ENCODE results near the gene EIF2S1. TPM values are rescaled to one million over a fixed set of nuclear protein-coding genes. Genes with fewer than 3 reads are reported as not detected.

EIF2S1 gene
- total and polyA plus RNA-seq, 2 of the 13 experiments (the other 11 are each of a cell fraction or from before 2014, with no cell fraction given), result 49.1 to 246 TPM

- TF ChIP-seq, protein P1, sequence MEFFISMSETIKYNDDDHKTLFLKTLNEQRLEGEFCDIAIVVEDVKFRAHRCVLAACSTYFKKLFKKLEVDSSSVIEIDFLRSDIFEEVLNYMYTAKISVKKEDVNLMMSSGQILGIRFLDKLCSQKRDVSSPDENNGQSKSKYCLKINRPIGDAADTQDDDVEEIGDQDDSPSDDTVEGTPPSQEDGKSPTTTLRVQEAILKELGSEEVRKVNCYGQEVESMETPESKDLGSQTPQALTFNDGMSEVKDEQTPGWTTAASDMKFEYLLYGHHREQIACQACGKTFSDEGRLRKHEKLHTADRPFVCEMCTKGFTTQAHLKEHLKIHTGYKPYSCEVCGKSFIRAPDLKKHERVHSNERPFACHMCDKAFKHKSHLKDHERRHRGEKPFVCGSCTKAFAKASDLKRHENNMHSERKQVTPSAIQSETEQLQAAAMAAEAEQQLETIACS (CRISPR knock-in tag; IDR thresholded peaks at IDR 0.05), result no peak
- TF ChIP-seq, protein P2, sequence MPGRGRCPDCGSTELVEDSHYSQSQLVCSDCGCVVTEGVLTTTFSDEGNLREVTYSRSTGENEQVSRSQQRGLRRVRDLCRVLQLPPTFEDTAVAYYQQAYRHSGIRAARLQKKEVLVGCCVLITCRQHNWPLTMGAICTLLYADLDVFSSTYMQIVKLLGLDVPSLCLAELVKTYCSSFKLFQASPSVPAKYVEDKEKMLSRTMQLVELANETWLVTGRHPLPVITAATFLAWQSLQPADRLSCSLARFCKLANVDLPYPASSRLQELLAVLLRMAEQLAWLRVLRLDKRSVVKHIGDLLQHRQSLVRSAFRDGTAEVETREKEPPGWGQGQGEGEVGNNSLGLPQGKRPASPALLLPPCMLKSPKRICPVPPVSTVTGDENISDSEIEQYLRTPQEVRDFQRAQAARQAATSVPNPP (CRISPR knock-in tag; IDR thresholded peaks at IDR 0.05), result no peak
- TF ChIP-seq ZNF816 (CRISPR knock-in tag; IDR thresholded peaks at IDR 0.05; ENCODE audit: borderline replicate concordance) (no peak), CC2D1A (CRISPR knock-in tag; IDR thresholded peaks at IDR 0.05) (no peak), ZSCAN22 (CRISPR knock-in tag; IDR thresholded peaks at IDR 0.05) (no peak), KLF13 (CRISPR knock-in tag; IDR thresholded peaks at IDR 0.05) (no peak), HMG20A (CRISPR knock-in tag; IDR thresholded peaks at IDR 0.05; ENCODE audit: borderline replicate concordance) (no peak)
- TF ChIP-seq, protein P3, sequence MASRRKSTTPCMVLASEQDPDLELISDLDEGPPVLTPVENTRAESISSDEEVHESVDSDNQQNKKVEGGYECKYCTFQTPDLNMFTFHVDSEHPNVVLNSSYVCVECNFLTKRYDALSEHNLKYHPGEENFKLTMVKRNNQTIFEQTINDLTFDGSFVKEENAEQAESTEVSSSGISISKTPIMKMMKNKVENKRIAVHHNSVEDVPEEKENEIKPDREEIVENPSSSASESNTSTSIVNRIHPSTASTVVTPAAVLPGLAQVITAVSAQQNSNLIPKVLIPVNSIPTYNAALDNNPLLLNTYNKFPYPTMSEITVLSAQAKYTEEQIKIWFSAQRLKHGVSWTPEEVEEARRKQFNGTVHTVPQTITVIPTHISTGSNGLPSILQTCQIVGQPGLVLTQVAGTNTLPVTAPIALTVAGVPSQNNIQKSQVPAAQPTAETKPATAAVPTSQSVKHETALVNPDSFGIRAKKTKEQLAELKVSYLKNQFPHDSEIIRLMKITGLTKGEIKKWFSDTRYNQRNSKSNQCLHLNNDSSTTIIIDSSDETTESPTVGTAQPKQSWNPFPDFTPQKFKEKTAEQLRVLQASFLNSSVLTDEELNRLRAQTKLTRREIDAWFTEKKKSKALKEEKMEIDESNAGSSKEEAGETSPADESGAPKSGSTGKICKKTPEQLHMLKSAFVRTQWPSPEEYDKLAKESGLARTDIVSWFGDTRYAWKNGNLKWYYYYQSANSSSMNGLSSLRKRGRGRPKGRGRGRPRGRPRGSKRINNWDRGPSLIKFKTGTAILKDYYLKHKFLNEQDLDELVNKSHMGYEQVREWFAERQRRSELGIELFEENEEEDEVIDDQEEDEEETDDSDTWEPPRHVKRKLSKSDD (CRISPR knock-in tag; IDR thresholded peaks at IDR 0.05; ENCODE audit: low read depth), result no peak
Measured at GRCh38 chr14:67377916-67378315, 17.8 kb downstream of the EIF2S1 start (continued).

DNA sequence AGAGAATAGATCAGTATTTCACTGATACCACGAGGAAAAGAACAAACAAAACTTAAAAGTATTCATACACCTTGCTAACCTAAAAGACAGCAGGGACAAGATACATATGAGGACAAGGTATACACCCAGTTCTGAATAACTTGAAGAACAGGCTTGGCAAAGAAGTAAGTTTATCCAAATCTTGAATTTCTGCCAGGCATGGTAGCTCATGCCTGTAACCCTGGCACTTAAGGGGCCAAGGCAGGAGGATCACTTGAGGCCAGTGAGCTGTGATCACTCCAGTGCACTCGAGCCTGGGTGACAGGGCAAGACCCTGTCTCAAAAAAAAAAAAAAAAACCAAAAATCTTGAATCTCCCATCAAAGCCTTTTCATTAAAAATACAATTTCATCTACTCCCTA, 25.0 kb downstream of the EIF2S1 start:
- Histone ChIP-seq H3K27me3 (ENCODE audit: control insufficient read depth in 1 of 2, insufficient read depth in 2 of 2, low read length in 2 of 2) (no peaks in the 10 kb centered on the region), H3K9me3 (ENCODE audit: low read length) (no peaks in the 10 kb centered on the region), H4K20me1 (ENCODE audit: insufficient read depth, low read length) (no peaks in the 10 kb centered on the region), H3K36me3 (replicated peaks in 1 of 2; ENCODE audit: control insufficient read depth in 1 of 2, insufficient read depth in 2 of 2, low read length in 2 of 2) (peaks cover 15 to 51% of the 10 kb centered on the region in 2 experiments), H3K4me3 (replicated peaks in 1 of 3; ENCODE audit: insufficient read depth in 1 of 3, low read depth in 2 of 3, low read length in 3 of 3) (no peak overlapping the region), H3K4me2 (ENCODE audit: low read depth, low read length) (no peak overlapping the region), H3K9ac (ENCODE audit: insufficient read depth, low read depth, low read length) (no peak overlapping the region), H3K4me1 (ENCODE audit: insufficient read depth, low read length) (peaks cover 6% of the 10 kb centered on the region), H2AFZ (ENCODE audit: low read length) (no peak overlapping the region), H3K79me2 (ENCODE audit: insufficient read depth, low read length) (no peaks in the 10 kb centered on the region), H3K27ac (ENCODE audit: extremely low read length, insufficient read depth, low read length) (no peak overlapping the region)
- intact Hi-C loops (cut with micrococcal nuclease; ENCODE audit: unreplicated experiment), result no loop called here
- whole genome bisulfite sequencing (ENCODE audit: low lambda C conversion rate), result 91% methylated on average over 2 of the region's 2 CpGs
- no peak for ATAC-seq
- in situ Hi-C loops (cut with HindIII; ENCODE audit: extremely low pct_ligation_motif_present, low pct_unique_long_range_greater_than_20kb), result no loop called here
- ChIA-PET POLR2A (no interaction called here), CTCF (ENCODE audit: low intra/inter-chr PET ratio, low total read pairs) (no interaction called here)
- BruUV-seq (replicated peaks), result no TSS peak
- no peak for FAIRE-seq
- no peak for TF ChIP-seq BHLHE40 (IDR thresholded peaks at IDR 0.05; ENCODE audit: low read length)
- TF ChIP-seq CBX5 (CRISPR knock-in tag; IDR thresholded peaks at IDR 0.05; ENCODE audit: borderline replicate concordance), result no peak
- TF ChIP-seq ZFP36 (IDR thresholded peaks at IDR 0.05; ENCODE audit: borderline replicate concordance, low read depth, low read length, partially characterized antibody), result no peak
- TF ChIP-seq GATA4 (IDR thresholded peaks at IDR 0.05; ENCODE audit: borderline replicate concordance, low read depth), result no peak
- TF ChIP-seq ETV6 (CRISPR knock-in tag; conservative IDR thresholded peaks at IDR 0.05), result no peak
- TF ChIP-seq CENPX (CRISPR knock-in tag; IDR thresholded peaks at IDR 0.05), result no peak
- no peak for DNase-seq (ENCODE audit: low spot score)
